BJ (cell line): ENCODE data around the gene BTBD16. TPM values are rescaled to one million over a fixed set of nuclear protein-coding genes. Genes with fewer than 3 reads are reported as not detected.

Experiments used
- CTCF ChIA-PET: fragments of 350-600 bp; formaldehyde crosslinking; extraction: SDS; loops from one replicate; lab custom pipeline; 2021; ENCODE audit warnings: antibody characterized with exemption, inconsistent platforms; lab: Yijun Ruan, JAX
- POLR2A ChIA-PET: fragments of 300-600 bp; sonication (Branson Sonifier 250); formaldehyde crosslinking; extraction: SDS; loops from one replicate; lab custom pipeline; 2021; ENCODE audit warnings: antibody characterized with exemption; lab: Charles Lee
- DNase-seq: peaks from one replicate; pipeline ENCODE4 v3.0.0-alpha.2; 2011; ENCODE audit warnings: low read depth
- H3K27me3 ChIP-seq: 2 replicates; pipeline ENCODE4 v1.6.0; 2011; ENCODE audit warnings: low read length; ENCODE audit not compliant: control insufficient read depth, insufficient read depth
- H3K36me3 ChIP-seq: 2 replicates; pipeline ENCODE4 v1.5.1; 2011; ENCODE audit warnings: low read length; ENCODE audit not compliant: control insufficient read depth, insufficient read depth
- H3K4me3 ChIP-seq: 2 replicates; pipeline ENCODE4 v1.5.1; 2011; ENCODE audit warnings: low read depth, mild to moderate bottlenecking, control low read depth, low read length
- CTCF ChIP-seq: IDR thresholded peaks from 2 replicates; pipeline ENCODE4 v1.5.1; 2011; ENCODE audit warnings: low read depth, mild to moderate bottlenecking, control low read depth, inconsistent platforms, low read length, moderate library complexity; ENCODE audit not compliant: insufficient read depth
- polyA plus RNA-seq: library from polyadenylated mRNA; depleted of rRNA; stranded (reverse); fragments of >200 nt; gene quantifications from 2 replicates; pipeline ENCODE4 v1.2.3, GENCODE V29; 2011

The BTBD16 gene
- polyA plus RNA-seq, 1 experiment = not detected

- Histone ChIP-seq H3K27me3 (no peaks in the 10 kb centered on the region), H3K36me3 (no peaks in the 10 kb centered on the region), H3K4me3 (no peak overlapping the region)
- DNase-seq = no peak
- ChIA-PET CTCF (interaction anchor here (1.4 to 3.2 kb wide), 2 partner anchors 16 kb away, joined by 3 to 10 read pairs; no protein-coding TSS in a partner anchor), POLR2A (no interaction called here)
- no peak for TF ChIP-seq CTCF
Measured at GRCh38 chr10:122241836-122242235, 29.3 kb upstream of the BTBD16 start.

GRCh38 chr10:122243550-122243949, 27.5 kb upstream of the BTBD16 start:
- DNase-seq = no peak
- ChIA-PET CTCF (interaction anchor here (1.1 to 1.8 kb wide), 2 partner anchors 8 to 24 kb away, joined by 4 to 5 read pairs; no protein-coding TSS in a partner anchor), POLR2A (no interaction called here)
- no peak for TF ChIP-seq CTCF
- Histone ChIP-seq H3K4me3 (no peak overlapping the region), H3K27me3 (no peaks in the 10 kb centered on the region), H3K36me3 (no peaks in the 10 kb centered on the region)

GRCh38 chr10:122244001-122244975, 26.8 kb upstream of the BTBD16 start:
- Histone ChIP-seq H3K27me3 (no peaks in the 10 kb centered on the region), H3K36me3 (peaks cover 1% of the 10 kb centered on the region; the same call in 1 of the 2 replicates), H3K4me3 (no peak overlapping the region)
- CTCF ChIA-PET = interaction anchor here (1.5 to 1.8 kb wide), 2 partner anchors 23 to 102 kb away, joined by 4 to 5 read pairs; no protein-coding TSS in a partner anchor
- no peak for DNase-seq
- POLR2A ChIA-PET = no interaction called here
- TF ChIP-seq CTCF = no peak

- CTCF ChIA-PET = interaction anchor here (0.6 to 1.5 kb wide), 2 partner anchors 102 to 628 kb away, joined by 3 to 4 read pairs; no protein-coding TSS in a partner anchor
Measured at GRCh38 chr10:122245136-122245535, 26.0 kb upstream of the BTBD16 start.

More at GRCh38 chr10:122245136-122245535, 26.0 kb upstream of the BTBD16 start:
- no peak overlapping the region for H3K4me3 ChIP-seq
- POLR2A ChIA-PET = no interaction called here
- TF ChIP-seq CTCF = no peak
- DNase-seq = no peak
- H3K36me3 ChIP-seq = peaks cover 2% of the 10 kb centered on the region; the same call in 1 of the 2 replicates
- H3K27me3 ChIP-seq = no peaks in the 10 kb centered on the region
